ENCODE data around the gene CHMP1B.

The CHMP1B gene

GRCh38 chr18:11885278-11885947 lies 34.2 kb downstream of the CHMP1B start:
- Histone ChIP-seq H3K27ac (ENCODE audit: poor library complexity, severe bottlenecking) (no peak overlapping the region), H3K36me3 (ENCODE audit: low read depth) (peaks cover 5% of the 10 kb centered on the region), H3K27me3 (ENCODE audit: insufficient read depth, poor library complexity, severe bottlenecking) (no peaks in the 10 kb centered on the region), H3K4me1 (ENCODE audit: insufficient read depth, poor library complexity, severe bottlenecking) (no peaks in the 10 kb centered on the region), H3K9me3 (ENCODE audit: severe bottlenecking) (no peaks in the 10 kb centered on the region), H3K4me3 (ENCODE audit: severe bottlenecking) (no peak overlapping the region)
- TF ChIP-seq CTCF (IDR thresholded peaks at IDR 0.05; ENCODE audit: poor library complexity, severe bottlenecking): no peak
- no peak for DNase-seq (ENCODE audit: low spot score)
- ATAC-seq (ENCODE audit: low read depth): no peak

- DNase-seq (ENCODE audit: low spot score) (no peak), ATAC-seq (ENCODE audit: low read depth) (no peak)
- Histone ChIP-seq H3K27me3 (ENCODE audit: insufficient read depth, poor library complexity, severe bottlenecking) (no peaks in the 10 kb centered on the region), H3K4me3 (ENCODE audit: severe bottlenecking) (no peak overlapping the region), H3K9me3 (ENCODE audit: severe bottlenecking) (no peaks in the 10 kb centered on the region), H3K36me3 (ENCODE audit: low read depth) (peaks cover 9% of the 10 kb centered on the region), H3K4me1 (ENCODE audit: insufficient read depth, poor library complexity, severe bottlenecking) (no peaks in the 10 kb centered on the region), H3K27ac (ENCODE audit: poor library complexity, severe bottlenecking) (no peak overlapping the region)
- no peak for TF ChIP-seq CTCF (IDR thresholded peaks at IDR 0.05; ENCODE audit: poor library complexity, severe bottlenecking)
These were observed 35.4 kb downstream of the CHMP1B start for GRCh38 chr18:11886577-11887110.

GRCh38 chr18:11887328-11888128 lies 36.3 kb downstream of the CHMP1B start:
- H3K27me3 ChIP-seq (ENCODE audit: insufficient read depth, poor library complexity, severe bottlenecking): no peaks in the 10 kb centered on the region
- H3K4me3 ChIP-seq (ENCODE audit: severe bottlenecking): no peak overlapping the region
- no peak for TF ChIP-seq CTCF (IDR thresholded peaks at IDR 0.05; ENCODE audit: poor library complexity, severe bottlenecking)
- peaks cover 9% of the 10 kb centered on the region for H3K36me3 ChIP-seq (ENCODE audit: low read depth)
- no peaks in the 10 kb centered on the region for H3K4me1 ChIP-seq (ENCODE audit: insufficient read depth, poor library complexity, severe bottlenecking)
- no peaks in the 10 kb centered on the region for H3K9me3 ChIP-seq (ENCODE audit: severe bottlenecking)
- ATAC-seq (ENCODE audit: low read depth) (peak; percentile 45; the same call in 1 of the 3 replicates), DNase-seq (ENCODE audit: low spot score) (no peak)
- H3K27ac ChIP-seq (ENCODE audit: poor library complexity, severe bottlenecking): no peak overlapping the region

GRCh38 chr18:11888726-11889125 lies 37.5 kb downstream of the CHMP1B start:
- Histone ChIP-seq H3K36me3 (ENCODE audit: low read depth) (peaks cover 9% of the 10 kb centered on the region), H3K4me3 (ENCODE audit: severe bottlenecking) (no peak overlapping the region), H3K9me3 (ENCODE audit: severe bottlenecking) (no peaks in the 10 kb centered on the region), H3K27ac (ENCODE audit: poor library complexity, severe bottlenecking) (no peak overlapping the region), H3K27me3 (ENCODE audit: insufficient read depth, poor library complexity, severe bottlenecking) (no peaks in the 10 kb centered on the region), H3K4me1 (ENCODE audit: insufficient read depth, poor library complexity, severe bottlenecking) (peaks cover under 1% of the 10 kb centered on the region)
- ATAC-seq (ENCODE audit: low read depth): no peak
- no peak for TF ChIP-seq CTCF (IDR thresholded peaks at IDR 0.05; ENCODE audit: poor library complexity, severe bottlenecking)
- no peak for DNase-seq (ENCODE audit: low spot score)
